SK-N-SH (cell line): ENCODE data around the gene SLC25A33.

ENCODE experiments used
- EP300 ChIP-seq, 2 experiments: IDR thresholded peaks; 2 replicates each; pipeline versions ENCODE4 v1.4.0 to v1.6.1; 2012; ENCODE audit warnings: borderline replicate concordance in 1 of 2, low read depth in 1 of 2, low read length in 1 of 2
- FOXM1 ChIP-seq: IDR thresholded peaks from 2 replicates; pipeline ENCODE4 v1.4.0; 2012; ENCODE audit warnings: low read depth, mild to moderate bottlenecking
- MAX ChIP-seq: IDR thresholded peaks from 2 replicates; pipeline ENCODE4 v1.4.0; 2012; ENCODE audit warnings: low read depth
- MEF2A ChIP-seq: IDR thresholded peaks from 2 replicates; pipeline ENCODE4 v1.4.0; 2012; ENCODE audit warnings: low read depth, borderline replicate concordance
- RAD21 ChIP-seq: IDR thresholded peaks from 2 replicates; pipeline ENCODE4 v1.6.1; 2012; ENCODE audit warnings: mild to moderate bottlenecking, low read length
- RXRA ChIP-seq: IDR thresholded peaks from 2 replicates; pipeline ENCODE4 v1.4.0; 2012; ENCODE audit warnings: low read depth, mild to moderate bottlenecking, borderline replicate concordance
- SMC3 ChIP-seq: IDR thresholded peaks from 2 replicates; pipeline ENCODE4 v1.6.1; 2012; ENCODE audit warnings: low read depth, low read length, improper control_type of control experiment
- TAF1 ChIP-seq: IDR thresholded peaks from 2 replicates; pipeline ENCODE4 v1.6.1; 2012; ENCODE audit warnings: low read depth, mild to moderate bottlenecking, low read length, moderate library complexity, borderline replicate concordance
- TF ChIP-seq, protein P1 (sequence below): fragments of 200-600 bp; sonication (generic); IDR thresholded peaks from 2 replicates; pipeline ENCODE4 v1.6.1; 2017; ENCODE audit warnings: antibody characterized with exemption, mild to moderate bottlenecking, moderate library complexity
- TF ChIP-seq, protein P2 (sequence below): IDR thresholded peaks from 2 replicates; pipeline ENCODE4 v1.6.1; 2012; ENCODE audit warnings: mild to moderate bottlenecking, low read depth, low read length, moderate library complexity

DNA sequence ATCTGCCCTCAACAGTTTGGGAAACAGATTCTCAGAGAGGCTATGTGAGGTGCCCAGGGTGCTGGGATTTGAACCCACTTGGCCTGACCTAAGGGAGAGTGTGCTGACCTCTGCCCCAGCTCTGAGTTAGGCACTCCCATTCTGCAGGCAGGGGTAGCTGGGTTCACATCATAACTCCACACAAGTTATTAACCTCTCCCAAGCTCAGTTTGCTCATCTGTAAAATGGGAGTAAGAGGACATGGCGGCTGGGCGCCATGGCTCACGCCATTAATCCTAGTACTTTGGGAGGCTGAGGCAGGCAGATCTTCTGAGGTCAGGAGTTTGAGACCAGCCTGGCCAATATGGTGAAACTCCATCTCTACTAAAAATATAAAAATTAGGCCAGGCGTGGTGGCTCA lies 8.9 kb upstream of the SLC25A33 start:
- TF ChIP-seq EP300 (IDR thresholded peaks at IDR 0.05; ENCODE audit: borderline replicate concordance in 1 of 2, low read depth in 1 of 2, low read length in 1 of 2) (no peak), MEF2A (no peak), SMC3 (no peak), MAX (no peak), TAF1 (no peak), RXRA (no peak), FOXM1 (no peak), RAD21 (no peak)
- TF ChIP-seq, protein P1, sequence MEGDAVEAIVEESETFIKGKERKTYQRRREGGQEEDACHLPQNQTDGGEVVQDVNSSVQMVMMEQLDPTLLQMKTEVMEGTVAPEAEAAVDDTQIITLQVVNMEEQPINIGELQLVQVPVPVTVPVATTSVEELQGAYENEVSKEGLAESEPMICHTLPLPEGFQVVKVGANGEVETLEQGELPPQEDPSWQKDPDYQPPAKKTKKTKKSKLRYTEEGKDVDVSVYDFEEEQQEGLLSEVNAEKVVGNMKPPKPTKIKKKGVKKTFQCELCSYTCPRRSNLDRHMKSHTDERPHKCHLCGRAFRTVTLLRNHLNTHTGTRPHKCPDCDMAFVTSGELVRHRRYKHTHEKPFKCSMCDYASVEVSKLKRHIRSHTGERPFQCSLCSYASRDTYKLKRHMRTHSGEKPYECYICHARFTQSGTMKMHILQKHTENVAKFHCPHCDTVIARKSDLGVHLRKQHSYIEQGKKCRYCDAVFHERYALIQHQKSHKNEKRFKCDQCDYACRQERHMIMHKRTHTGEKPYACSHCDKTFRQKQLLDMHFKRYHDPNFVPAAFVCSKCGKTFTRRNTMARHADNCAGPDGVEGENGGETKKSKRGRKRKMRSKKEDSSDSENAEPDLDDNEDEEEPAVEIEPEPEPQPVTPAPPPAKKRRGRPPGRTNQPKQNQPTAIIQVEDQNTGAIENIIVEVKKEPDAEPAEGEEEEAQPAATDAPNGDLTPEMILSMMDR = no peak
- TF ChIP-seq, protein P2, sequence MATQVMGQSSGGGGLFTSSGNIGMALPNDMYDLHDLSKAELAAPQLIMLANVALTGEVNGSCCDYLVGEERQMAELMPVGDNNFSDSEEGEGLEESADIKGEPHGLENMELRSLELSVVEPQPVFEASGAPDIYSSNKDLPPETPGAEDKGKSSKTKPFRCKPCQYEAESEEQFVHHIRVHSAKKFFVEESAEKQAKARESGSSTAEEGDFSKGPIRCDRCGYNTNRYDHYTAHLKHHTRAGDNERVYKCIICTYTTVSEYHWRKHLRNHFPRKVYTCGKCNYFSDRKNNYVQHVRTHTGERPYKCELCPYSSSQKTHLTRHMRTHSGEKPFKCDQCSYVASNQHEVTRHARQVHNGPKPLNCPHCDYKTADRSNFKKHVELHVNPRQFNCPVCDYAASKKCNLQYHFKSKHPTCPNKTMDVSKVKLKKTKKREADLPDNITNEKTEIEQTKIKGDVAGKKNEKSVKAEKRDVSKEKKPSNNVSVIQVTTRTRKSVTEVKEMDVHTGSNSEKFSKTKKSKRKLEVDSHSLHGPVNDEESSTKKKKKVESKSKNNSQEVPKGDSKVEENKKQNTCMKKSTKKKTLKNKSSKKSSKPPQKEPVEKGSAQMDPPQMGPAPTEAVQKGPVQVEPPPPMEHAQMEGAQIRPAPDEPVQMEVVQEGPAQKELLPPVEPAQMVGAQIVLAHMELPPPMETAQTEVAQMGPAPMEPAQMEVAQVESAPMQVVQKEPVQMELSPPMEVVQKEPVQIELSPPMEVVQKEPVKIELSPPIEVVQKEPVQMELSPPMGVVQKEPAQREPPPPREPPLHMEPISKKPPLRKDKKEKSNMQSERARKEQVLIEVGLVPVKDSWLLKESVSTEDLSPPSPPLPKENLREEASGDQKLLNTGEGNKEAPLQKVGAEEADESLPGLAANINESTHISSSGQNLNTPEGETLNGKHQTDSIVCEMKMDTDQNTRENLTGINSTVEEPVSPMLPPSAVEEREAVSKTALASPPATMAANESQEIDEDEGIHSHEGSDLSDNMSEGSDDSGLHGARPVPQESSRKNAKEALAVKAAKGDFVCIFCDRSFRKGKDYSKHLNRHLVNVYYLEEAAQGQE = no peak
